ENCODE measurements around the gene CLEC18B.
A peak's percentile ranks its signal among the peaks of the same experiment; 100 is the strongest.
"Not testable (repeated sequence)": the region's sequence is repeated elsewhere in the genome, so short reads cannot be mapped to it uniquely, and the experiment has no call there.

Gene CLEC18B

DNA sequence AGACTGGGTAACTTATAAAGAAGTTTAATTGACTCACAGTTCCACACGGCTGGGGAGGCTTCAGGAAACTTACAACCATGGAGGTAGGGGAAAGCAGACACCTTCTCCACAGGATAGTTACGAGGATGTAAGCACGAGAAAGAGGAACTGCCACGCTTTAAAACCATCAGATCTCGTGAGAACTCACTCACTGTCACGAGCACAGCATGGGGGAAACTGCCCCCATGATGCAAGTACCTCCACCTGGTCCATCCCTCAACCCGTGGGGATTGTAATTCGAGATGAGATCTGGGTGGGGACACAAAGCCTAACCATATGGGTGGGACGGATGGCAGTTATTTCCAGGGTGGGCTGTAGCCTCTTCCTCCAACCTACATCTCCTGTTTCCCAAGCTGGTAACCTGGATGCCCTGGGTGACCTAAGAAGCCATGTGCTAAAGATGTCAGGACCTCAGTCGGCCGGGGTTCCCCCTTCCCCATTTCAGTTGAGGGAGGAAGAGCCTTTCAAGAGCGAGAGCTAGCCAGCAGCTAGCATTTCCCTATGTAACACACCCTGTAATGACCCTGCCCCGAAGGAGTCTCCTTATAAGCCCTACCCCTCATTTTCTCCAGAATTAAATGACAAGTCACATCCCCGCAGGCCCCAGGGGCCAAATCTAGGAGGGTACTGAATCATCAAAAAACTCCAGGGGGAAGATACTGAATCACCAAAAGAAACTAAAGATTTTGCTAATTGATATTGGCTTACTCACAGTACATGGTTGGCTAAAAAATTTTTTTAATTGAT lies 16.9 kb downstream of the CLEC18B start:
- DNase-seq, result not testable (repeated sequence)

DNA sequence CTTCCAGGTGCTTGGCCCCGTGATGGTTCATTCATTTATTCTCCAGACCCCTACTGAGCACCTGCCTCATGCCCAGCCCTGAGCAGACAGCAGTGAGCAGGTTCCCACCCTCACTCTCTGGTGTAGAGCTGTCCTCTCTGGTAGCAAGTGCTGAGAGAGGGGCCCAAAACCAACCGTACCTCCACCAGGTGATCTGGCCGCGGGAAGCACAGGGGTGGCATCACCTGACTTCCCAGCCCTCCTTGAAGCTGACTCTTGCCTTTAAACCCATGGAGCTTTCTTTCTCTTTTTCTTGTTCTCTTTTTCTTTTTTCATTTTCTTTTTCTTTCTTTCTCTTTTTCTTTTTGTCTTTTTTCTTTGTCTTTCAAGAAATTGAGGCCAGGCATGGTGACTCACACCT lies 21.0 kb downstream of the CLEC18B start:
- DNase-seq, result not testable (repeated sequence)

DNA sequence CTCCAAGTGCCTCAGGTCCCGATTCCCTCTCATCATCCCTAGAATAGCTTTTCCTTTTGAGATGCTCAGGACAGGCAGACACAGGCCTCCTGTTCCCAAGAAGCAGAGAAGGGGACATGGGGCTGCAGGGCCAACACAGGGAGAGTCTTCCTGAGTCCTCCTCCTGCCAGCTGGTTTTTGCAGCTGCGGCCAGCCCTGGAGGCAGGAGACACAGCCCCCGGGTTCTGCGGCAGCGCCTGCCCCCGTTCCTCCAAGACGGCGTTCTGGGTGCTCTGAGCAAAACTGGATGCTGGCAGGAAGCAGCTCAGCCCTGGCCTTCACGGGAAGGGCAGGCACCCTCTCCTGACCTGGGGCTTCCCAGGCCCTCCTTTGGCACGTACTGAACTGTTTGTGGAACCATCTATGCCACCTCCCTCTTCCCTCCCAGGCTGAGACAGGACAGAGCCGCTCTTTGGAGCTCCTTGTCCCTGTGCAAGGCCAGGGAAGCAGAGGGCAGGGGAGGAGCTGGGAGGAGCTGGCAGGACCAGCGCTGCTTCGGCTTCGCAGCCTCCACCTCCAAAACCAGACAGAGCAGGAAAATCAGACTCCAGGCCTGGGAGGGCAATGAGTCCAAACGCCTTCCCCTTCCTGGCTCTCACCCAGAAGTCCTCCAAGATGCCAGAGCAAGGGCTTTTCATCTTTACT lies 22.9 kb downstream of the CLEC18B start:
- not testable (repeated sequence) for DNase-seq

DNA sequence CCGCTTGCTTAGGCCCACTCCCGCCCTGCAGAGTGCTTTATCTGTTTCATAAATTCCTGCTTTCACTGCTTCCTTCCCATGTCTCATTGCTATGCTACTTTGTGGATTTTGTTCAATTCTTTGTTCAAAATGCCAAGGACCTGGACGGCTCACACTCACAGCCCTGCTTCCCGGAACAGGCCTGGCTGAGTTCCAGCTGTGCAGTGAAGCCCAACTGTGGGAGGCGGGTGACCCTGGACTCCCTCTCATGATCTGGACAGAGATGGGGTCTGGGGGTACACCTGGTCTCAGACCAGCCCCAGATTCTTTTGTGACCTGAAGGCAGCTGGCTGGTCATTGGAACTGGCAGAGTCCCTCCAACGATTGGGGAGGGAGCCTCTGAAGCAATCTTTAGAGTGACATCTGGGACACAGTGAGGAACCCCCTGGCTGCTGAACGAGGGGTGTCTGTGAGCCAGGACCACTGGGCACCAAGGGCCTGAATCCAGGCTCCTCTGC lies 24.7 kb downstream of the CLEC18B start:
- not testable (repeated sequence) for DNase-seq

DNA sequence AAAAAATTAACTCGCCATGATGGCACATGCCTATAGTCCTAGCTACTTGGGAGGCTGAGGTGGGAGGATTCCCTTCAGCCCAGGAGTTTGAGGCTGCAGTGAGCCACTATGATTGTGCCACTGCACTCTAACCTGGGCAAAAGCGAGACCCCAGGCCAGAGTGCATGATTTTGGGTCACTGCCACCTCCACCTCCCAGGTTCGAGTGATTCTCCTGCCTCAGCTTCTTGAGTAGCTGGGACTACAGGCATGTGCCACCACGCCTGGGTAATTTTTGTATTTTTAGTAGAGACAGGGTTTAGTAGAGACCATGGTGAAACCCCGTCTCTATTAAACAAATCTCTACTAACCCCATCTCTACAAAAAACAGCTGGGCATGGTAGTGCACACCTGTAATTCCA lies 26.7 kb downstream of the CLEC18B start:
- not testable (repeated sequence) for DNase-seq

DNA sequence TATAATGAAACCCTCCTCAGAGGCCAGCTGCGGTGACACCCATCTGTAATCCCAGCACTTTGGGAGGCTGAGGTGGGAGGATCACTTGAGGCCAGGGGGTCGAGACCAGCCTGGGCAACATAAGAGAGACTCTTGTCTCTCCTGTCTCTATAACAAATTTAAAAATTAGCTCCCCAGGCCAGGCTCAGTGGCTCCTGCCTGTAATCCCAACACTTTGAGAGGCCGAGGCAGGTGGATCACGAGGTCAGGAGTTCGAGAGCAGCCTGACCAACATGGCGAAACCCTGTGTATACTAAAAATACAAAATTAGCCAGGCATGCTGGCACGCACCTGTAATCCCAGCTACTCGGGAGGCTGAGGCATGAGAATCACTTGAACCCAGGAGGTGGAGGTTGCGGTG lies 27.1 kb downstream of the CLEC18B start:
- DNase-seq, result not testable (repeated sequence)

DNA sequence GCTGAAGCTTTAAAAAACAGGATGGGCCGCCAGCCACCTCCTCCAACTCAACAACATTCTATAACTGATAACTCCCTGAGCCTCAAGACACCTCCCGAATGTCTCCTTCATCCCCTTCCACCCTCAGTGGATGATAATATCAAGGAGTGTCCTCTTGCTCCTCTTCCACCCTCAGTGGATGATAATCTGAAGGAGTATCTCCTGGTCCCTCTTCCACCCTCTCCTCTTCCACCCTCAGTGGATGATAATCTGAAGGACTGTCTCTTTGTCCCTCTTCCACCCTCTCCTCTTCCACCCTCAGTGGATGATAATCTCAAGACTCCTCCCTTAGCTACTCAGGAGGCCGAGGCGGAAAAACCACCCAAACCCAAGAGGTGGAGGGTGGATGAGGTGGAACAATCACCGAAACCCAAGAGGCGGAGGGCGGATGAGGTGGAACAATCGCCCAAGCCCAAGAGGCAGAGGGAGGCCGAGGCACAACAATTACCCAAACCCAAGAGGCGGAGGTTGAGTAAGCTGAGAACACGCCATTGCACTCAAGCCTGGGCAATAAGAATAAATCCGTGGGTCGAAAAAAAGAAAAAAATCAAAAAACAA lies 29.7 kb downstream of the CLEC18B start:
- DNase-seq, result not testable (repeated sequence)

DNA sequence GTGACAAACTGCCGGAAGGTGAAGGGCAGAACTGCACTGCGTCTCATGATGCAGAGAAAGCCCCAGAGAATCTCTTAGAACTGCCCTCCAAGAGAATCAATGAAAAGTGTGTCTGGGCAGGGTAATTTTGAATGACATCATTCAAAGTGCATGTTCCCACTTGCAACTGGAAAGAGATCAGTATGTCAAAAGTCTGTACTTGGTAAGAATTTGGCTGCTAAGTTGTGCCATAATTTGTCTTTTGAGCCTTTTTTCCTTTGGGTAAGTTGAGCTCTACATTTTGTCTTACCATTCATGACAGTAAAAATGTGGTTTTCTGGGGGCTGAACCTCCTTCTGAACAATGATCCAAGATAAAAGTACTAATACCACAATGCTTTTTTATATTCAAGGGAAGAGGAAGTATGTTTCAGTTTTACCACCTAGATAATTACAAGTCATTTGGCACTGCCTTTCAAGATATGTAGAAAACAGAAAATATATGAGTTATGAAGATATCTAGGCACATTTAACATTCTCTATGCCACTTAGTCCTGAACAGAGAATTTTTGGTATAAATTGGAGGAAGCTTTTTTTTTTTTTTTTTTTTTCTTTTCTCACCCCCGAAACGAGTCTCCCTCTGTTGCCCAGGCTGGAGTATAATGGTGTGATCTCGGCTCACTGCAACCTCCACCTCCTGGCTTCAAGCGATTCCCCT lies 38.8 kb downstream of the CLEC18B start:
- not testable (repeated sequence) for DNase-seq

DNA sequence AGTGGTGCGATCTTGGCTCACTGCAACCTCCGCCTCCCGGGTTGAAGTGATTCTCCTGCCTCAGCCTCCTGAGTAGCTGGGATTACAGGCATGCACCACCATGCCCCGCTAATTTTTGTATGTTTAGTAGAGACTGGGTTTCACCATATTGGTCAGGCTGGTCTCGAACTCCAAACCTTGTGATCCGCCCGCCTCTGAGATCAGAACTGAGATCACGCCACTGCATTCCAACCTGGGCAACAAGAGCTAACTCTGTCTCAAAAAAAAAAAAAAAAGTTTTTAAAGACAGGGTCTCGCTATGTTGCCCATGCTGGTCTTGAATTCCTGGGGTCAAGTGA lies 47.5 kb downstream of the CLEC18B start:
- not testable (repeated sequence) for DNase-seq

DNA sequence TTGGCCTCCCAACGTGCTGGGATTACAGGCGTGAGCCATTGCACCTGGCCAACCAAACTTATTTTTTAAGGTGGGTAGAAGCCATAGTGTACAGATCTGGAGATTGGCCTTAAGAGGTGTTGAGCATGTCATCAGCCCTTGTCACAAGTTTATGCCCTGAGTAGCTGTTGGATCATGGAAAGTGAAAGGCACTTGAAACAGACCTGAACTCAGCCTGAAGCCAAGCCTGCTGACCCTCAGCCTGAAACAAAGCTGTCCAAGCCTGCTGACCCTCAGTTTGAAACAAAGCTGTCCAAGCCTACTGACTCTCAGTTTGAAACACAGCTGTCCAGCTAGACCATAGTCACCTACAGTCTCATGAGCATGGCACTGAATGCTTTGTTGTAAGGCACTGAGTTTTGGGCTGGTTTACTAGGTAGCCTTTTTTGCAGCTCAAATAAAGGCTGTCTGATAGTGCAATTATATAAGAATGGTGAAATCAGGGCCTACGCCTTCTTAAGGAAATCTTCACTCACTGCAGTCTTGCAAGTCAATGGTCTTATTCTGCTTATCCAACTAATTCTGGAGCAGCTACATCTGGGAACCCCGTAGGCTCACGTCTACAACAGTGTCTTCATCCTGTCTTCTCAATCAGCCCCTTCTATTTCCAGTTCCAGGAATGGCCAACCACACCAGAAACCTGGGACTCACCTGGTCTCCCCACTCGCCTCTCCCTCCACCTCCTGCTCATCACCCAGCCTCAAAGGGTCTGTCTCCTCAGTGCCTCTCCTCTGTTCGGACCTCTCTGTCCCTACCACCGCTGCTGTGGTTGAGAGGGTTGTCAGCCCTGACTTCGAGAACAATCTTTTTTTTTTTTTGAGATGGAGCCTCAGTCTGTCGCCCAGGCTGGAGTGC lies 48.1 kb downstream of the CLEC18B start:
- DNase-seq, result no peak

DNA sequence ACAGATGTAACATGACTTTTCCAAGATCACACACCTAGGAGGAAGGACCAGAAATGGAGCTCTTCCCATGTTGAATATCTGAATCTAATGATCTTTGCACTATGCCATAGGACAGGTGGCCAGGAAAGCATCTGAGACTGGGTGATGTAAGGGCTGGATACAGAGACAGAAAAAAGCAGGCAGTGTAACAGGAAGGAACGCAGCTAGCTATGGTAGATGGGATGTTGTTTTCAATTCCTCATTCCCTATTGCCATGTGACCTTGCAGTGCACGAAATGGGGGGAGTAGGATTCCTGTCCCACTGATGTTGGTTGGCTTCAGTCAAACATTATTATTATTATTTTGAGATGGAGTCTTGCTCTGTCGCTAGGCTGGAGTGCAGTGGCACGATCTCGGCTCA lies 48.9 kb downstream of the CLEC18B start:
- no peak for DNase-seq

DNA sequence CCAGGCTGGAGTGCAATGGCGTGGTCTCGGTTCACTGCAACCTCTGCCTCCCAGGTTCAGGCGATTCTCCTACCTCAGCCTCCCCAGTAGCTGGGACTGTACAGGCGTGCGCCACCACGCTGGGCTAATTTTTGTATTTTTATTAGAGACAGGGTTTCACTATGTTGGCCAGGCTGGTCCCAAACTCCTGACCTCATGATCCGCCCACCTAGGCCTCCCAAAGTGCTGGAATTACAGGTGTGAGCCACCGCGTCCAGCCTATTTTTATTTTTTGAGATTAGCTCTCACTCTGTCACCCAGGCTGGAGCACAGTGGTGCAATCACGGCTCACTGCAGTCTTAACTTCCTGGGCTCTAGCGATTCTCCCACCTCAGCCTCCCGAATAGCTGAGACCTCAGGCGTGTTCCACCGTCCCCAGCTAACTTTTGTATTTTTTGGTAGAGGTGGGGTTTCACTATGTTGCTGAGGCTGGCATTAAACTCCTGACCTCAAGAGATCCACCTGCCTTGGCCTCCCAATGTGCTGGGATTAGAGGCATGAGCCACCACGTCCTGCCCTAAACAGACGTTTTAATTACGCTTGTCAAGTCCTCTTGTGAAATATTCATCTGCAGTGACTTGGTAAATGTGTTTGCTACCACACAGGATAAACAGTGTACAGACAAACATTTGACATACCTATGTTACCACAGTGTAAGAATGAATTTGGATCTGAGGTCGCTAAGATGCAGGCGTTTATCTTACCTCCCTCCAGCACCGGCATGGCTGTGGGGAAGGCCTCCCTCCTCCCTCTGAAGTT lies 50.7 kb downstream of the CLEC18B start:
- not testable (repeated sequence) for DNase-seq

DNA sequence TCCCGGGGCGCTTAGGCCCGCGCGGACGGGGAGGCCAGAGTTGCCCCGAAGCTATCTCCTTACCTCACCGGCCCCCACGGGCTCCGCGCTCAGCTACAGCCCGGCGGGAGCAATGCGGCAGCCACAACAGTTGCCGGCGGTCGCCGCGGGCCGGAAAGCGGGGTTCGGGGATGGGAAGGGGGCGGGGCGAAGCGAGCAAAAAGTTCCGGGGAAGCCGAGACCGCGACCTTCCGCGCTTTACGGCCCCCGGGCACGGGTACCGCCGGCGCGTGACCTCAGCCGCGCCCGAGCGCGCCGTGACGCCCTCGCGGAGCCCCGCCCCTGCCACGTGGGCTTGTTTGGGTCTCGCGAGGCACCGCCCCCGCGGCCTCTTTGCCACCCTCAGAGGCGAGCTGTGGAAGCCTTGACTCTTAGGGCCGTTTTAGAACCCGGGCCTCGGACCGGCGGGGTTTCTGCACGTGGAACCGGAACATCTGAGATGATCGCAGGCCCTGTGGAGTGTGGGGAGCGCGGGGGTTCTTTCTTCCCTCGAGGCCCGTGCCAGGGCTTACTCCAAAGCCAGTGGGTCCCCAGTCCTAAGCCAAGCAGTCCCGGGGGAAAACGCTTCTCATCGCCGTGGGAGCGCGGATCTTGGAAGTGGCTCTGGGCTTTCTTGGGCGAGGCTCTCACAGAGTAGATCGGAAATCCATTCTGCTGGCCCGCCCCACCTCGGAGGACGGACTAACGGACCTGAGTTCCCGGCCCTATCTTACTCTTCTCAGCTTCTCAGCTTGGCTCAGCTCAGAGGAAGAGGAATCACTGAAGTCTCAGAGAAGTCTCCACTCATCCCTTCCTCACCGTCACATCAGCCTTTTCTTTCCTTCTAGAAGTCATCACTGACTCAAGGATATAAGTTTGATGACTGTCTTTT lies 53.0 kb downstream of the CLEC18B start:
- DNase-seq, result peak; percentile 97

DNA sequence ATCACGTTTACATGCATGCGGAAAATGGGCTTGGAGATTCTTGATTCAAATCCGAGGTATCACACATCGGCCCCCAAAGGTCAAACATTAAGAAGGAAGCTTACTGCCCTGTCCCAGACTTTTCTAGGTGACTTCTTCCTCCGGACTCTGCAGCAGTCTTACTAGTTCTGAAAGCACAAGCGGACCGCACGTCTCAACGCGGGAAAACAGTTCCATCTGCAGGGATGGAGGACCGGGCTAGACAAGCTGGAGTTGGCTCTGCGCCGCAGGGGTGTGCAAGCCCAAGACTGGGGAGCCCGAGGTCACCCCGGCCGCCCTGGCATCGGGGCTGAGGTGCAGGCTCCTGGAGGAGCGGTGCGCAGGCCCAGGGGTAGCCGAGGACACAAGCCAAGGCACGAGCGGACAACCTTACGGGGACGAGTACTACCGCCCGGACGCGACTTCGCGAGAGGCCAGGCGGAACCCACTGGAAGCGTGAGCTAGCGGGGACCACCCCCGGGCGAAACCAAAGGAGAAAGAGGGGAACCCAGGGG lies 53.7 kb downstream of the CLEC18B start:
- peak; percentile 45 for DNase-seq

DNA sequence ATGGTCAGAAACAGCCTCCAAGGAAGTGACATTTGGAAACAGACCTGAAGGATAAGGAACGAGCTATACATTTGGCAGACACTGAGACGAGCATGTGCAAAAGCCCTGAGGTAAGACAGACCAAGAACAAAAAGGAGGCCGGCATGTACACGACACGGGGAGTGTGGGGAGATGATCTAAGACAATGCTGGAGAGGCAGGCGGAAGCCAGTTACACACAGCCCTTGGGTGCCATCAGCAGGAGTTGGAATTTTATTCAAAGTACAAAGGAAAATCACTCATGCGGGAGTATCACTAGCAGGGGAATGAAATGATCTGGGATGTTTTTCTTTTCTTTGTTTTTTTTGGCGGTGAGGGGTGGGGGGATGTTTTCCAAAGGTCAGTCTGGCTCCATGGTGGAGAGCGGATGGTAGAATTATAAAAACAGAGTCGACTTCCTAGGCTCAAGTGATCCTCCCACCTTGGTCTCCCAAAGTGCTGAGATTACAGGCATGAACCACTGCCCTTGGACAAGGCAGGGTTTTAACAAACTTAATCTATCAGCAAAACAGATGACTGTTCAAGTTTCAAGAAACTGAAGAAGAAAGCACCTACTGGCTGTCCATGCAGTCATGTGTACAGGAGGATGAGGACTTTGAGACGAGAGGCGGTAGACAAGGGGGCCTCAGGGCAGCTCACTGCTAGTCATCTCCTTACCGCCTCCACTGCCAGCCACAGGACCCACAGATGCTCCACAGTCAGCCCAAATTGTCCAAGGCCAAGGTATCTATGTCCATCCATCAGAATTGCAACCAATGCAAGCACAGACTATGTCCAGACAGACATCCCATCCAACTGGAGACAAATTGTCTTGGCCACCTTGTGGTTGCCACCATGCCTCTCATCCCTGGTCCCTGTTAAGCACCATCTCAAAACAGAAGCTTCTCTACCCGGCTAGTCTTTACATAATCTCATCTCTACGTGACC lies 59.4 kb downstream of the CLEC18B start:
- not testable (repeated sequence) for DNase-seq
